Naive thymus-derived CD4-positive, alpha-beta T cell (primary cell): ENCODE data around the gene ANKRD36. TPM values are rescaled to one million over a fixed set of nuclear protein-coding genes. Genes with fewer than 3 reads are reported as not detected.
"Not testable (repeated sequence)": the region's sequence is repeated elsewhere in the genome, so short reads cannot be mapped to it uniquely, and the experiment has no call there.

Experiments
- ATAC-seq: fragments of 150-1000 bp; cut with Tn5 transposase; 2 replicates; pipeline ENCODE4 v1.10.0; 2021; ENCODE audit warnings: mild to moderate bottlenecking, moderate library complexity
- CTCF ChIA-PET: fragments of 350-600 bp; sonication (Branson Sonifier 250); formaldehyde crosslinking; loops from one replicate; lab custom pipeline; 2021; ENCODE audit warnings: antibody characterized with exemption; lab: Charles Lee
- POLR2A ChIA-PET: fragments of 350-600 bp; sonication (Branson Sonifier 250); formaldehyde crosslinking; loops from one replicate; lab custom pipeline; 2021; ENCODE audit warnings: antibody characterized with exemption, inconsistent platforms; lab: Charles Lee
- DNase-seq, 9 donors: peaks; one replicate each; pipeline versions ENCODE4 v3.0.0 to v3.0.0-alpha.2; 2020 to 2022; ENCODE audit warnings: mixed read lengths in 1 of 9
- H3K27ac ChIP-seq: one replicate; pipeline ENCODE4 v1.7.0; 2013; ENCODE audit warnings: mild to moderate bottlenecking, low read depth, low read length, moderate library complexity
- H3K27me3 ChIP-seq, 2 donors: one replicate each; pipeline ENCODE4 v1.7.0; 2013; ENCODE audit warnings: low read length in 2 of 2, mild to moderate bottlenecking in 2 of 2, moderate library complexity in 2 of 2; ENCODE audit not compliant: control insufficient read depth in 2 of 2, insufficient read depth in 2 of 2
- H3K36me3 ChIP-seq, 3 experiments: 1 replicate in 2 of 3; 2 replicates in 1 of 3; pipeline ENCODE4 v1.7.0; 2013; ENCODE audit warnings: low read length in 3 of 3, mild to moderate bottlenecking in 3 of 3, moderate library complexity in 1 of 3; ENCODE audit not compliant: insufficient read depth in 3 of 3, control insufficient read depth in 2 of 3
- H3K4me1 ChIP-seq, 2 donors: one replicate each; pipeline ENCODE4 v1.7.0; 2013; ENCODE audit warnings: low read length in 2 of 2, mild to moderate bottlenecking in 2 of 2, moderate library complexity in 1 of 2; ENCODE audit not compliant: control insufficient read depth in 2 of 2, insufficient read depth in 2 of 2
- H3K4me3 ChIP-seq: 2 replicates; pipeline ENCODE4 v1.7.0; 2013; ENCODE audit warnings: mild to moderate bottlenecking, low read length
- H3K9me3 ChIP-seq, 3 experiments: 1 replicate in 2 of 3; 2 replicates in 1 of 3; pipeline ENCODE4 v1.7.0; 2013; ENCODE audit warnings: low read length in 3 of 3; ENCODE audit not compliant: control insufficient read depth in 2 of 3
- H3K27ac Mint-ChIP-seq, 9 donors: one replicate each; pipeline ENCODE4 v1.8.0; 2020 to 2022; ENCODE audit warnings: mixed read lengths in 9 of 9, mild to moderate bottlenecking in 8 of 9, moderate library complexity in 5 of 9, inconsistent platforms in 2 of 9
- H3K27me3 Mint-ChIP-seq, 5 donors: one replicate each; pipeline ENCODE4 v1.8.0; 2021 to 2022; ENCODE audit warnings: mixed read lengths in 5 of 5, mild to moderate bottlenecking in 1 of 5
- H3K36me3 Mint-ChIP-seq, 5 donors: one replicate each; pipeline ENCODE4 v1.8.0; 2020 to 2022; ENCODE audit warnings: mixed read lengths in 5 of 5, mild to moderate bottlenecking in 3 of 5, inconsistent platforms in 1 of 5
- H3K4me1 Mint-ChIP-seq, 7 donors: one replicate each; pipeline ENCODE4 v1.8.0; 2020 to 2022; ENCODE audit warnings: mixed read lengths in 7 of 7, mild to moderate bottlenecking in 3 of 7, inconsistent platforms in 1 of 7
- H3K4me3 Mint-ChIP-seq, 10 donors: one replicate each; pipeline ENCODE4 v1.8.0; 2020 to 2022; ENCODE audit warnings: mild to moderate bottlenecking in 10 of 10, mixed read lengths in 10 of 10, moderate library complexity in 6 of 10, inconsistent platforms in 2 of 10
- H3K9me3 Mint-ChIP-seq, 11 donors: one replicate each; pipeline ENCODE4 v1.8.0; 2020 to 2022; ENCODE audit warnings: mixed read lengths in 11 of 11, mild to moderate bottlenecking in 4 of 11, inconsistent platforms in 1 of 11, moderate library complexity in 1 of 11
- intact Hi-C, 2 donors: fragments of 100-400 bp; cut with micrococcal nuclease; formaldehyde crosslinking; loops; one replicate each; pipeline ENCODE4 v1.15.1; 2023
- polyA plus RNA-seq, 2 donors: library from polyadenylated mRNA; unstranded; fragments of 300-500 nt; fragmentation: Illumina TruSeq; gene quantifications; one replicate each; pipeline ENCODE4 v1.2.3, GENCODE V29; 2021
- total RNA-seq, 6 experiments: library from RNA in 5 of 6; stranded (reverse) in 5 of 6; gene quantifications; 1 replicate in 5 of 6; 2 replicates in 1 of 6; pipeline ENCODE4 v1.2.3 and lab custom pipeline; 2021 to 2026

Gene ANKRD36
- total and polyA plus RNA-seq, 7 experiments from 2014 or later, result 6.9 to 76.3 (median 57.3) TPM

DNA sequence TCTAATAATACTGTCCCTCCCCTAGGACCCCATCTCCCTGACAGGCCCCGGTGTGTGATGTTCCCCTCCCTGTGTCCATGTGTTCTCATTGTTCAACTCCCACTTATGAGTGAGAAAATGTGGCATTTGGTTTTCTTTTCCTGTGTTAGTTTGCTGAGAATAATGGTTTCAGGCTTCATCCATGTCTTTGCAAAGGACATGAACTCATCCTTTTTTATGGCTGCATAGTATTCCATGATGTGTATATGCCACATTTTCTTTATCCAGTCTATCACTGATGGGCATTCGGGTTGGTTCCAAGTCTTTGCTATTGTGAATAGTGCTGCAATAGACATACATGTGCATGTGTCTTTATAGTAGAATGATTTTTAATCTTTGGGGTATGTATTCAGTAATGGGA is 55.6 kb downstream of the ANKRD36 start:
- H3K27ac Mint-ChIP-seq, H3K36me3 ChIP-seq, H3K4me1 ChIP-seq, H3K9me3 ChIP-seq, H3K4me3 Mint-ChIP-seq, H3K27me3 Mint-ChIP-seq, H3K27ac ChIP-seq, H3K4me1 Mint-ChIP-seq, CTCF ChIA-PET, ATAC-seq, H3K27me3 ChIP-seq, POLR2A ChIA-PET, intact Hi-C loops, DNase-seq, H3K4me3 ChIP-seq: not testable (repeated sequence)
- peaks cover 5 to 21% (median 8%) of the 10 kb centered on the region in 11 donors for H3K9me3 Mint-ChIP-seq
- peaks cover 19 to 54% (median 47%) of the 10 kb centered on the region in 5 donors for H3K36me3 Mint-ChIP-seq

DNA sequence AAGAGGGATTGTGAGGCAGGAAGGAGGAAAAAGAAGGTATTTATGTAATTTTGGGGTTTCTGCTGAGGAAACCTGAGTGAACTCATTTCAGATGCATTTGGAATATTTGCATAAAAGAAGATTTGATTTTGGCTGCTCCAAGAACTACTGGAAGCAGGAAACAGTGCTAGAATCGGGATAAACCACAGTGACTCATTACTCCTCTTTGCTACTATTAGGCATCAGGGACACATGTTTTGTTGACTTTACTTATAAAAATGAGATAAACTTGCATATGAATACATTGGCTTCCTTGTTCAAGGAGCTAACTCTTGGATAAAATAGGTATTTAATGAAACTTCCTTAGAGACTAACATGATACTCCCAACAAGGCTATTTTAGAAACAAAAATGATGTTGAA is 67.4 kb downstream of the ANKRD36 start:
- H3K4me1 Mint-ChIP-seq, H3K9me3 Mint-ChIP-seq, H3K36me3 ChIP-seq, H3K4me3 Mint-ChIP-seq, H3K9me3 ChIP-seq, ATAC-seq, H3K27ac ChIP-seq, H3K27me3 ChIP-seq, CTCF ChIA-PET, H3K27me3 Mint-ChIP-seq, DNase-seq, POLR2A ChIA-PET, H3K4me3 ChIP-seq, intact Hi-C loops, H3K4me1 ChIP-seq: not testable (repeated sequence)
- peaks cover 4 to 31% (median 8%) of the 10 kb centered on the region in 5 donors for H3K36me3 Mint-ChIP-seq
- peak overlapping the region in 1 of 9 donors; percentile 34 for H3K27ac Mint-ChIP-seq

DNA sequence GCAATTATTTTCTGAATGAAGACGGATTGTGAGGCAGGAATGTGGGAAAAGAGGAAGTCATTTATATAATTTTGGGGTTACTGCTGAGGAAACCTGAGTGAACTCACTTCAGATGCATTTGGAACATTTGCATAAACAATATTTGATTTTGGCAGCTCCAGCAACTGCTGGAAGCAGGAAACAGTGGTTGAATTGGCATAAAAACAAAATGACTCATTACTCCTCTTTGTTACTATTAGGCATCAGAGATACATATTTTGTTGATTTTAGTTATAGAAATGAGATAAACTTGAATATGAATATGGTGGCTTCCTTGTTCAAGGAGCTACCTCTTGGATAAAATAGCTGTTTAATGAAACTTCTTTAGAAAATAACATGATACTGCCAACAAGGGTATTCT is 82.4 kb downstream of the ANKRD36 start:
- H3K9me3 ChIP-seq, H3K4me3 Mint-ChIP-seq, H3K9me3 Mint-ChIP-seq, H3K27me3 ChIP-seq, POLR2A ChIA-PET, H3K27ac ChIP-seq, intact Hi-C loops, DNase-seq, H3K27me3 Mint-ChIP-seq, H3K4me1 ChIP-seq, CTCF ChIA-PET, H3K27ac Mint-ChIP-seq, ATAC-seq, H3K4me3 ChIP-seq: not testable (repeated sequence)
- H3K36me3 ChIP-seq, result peaks cover 0 to 37% (median 11%) of the 10 kb centered on the region in 3 experiments
- Mint-ChIP-seq H3K36me3 (peaks cover 22 to 56% (median 41%) of the 10 kb centered on the region in 5 donors), H3K4me1 (peaks cover 0 to 12% (median 0%) of the 10 kb centered on the region in 7 donors)

DNA sequence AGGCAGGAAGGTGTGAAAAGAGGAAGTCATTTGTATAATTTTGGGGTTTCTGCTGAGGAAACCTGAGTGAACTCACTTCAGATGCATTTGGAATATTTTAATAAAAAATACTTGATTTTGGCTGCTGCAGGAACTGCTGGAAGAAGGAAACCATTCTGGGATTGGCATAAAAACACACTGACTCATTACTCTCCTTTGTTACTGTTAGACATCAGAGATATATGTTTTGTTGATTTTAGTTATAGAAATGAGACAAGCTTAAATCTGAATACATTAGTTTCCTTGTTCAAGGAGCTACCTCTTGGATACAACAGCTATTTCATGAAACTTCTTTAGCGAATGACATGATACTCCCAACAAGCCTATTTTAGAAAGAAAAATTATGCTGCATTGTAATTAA is 84.3 kb downstream of the ANKRD36 start:
- peaks cover 0 to 12% (median 0%) of the 10 kb centered on the region in 7 donors for H3K4me1 Mint-ChIP-seq
- CTCF ChIA-PET, H3K27ac Mint-ChIP-seq, H3K27me3 Mint-ChIP-seq, H3K27ac ChIP-seq, intact Hi-C loops, H3K4me3 ChIP-seq, DNase-seq, H3K4me3 Mint-ChIP-seq, H3K9me3 ChIP-seq, H3K27me3 ChIP-seq, ATAC-seq, H3K4me1 ChIP-seq, POLR2A ChIA-PET, H3K9me3 Mint-ChIP-seq: not testable (repeated sequence)
- H3K36me3 ChIP-seq, result peaks cover 0 to 42% (median 11%) of the 10 kb centered on the region in 3 experiments
- H3K36me3 Mint-ChIP-seq, result peaks cover 18 to 46% (median 36%) of the 10 kb centered on the region in 5 donors

DNA sequence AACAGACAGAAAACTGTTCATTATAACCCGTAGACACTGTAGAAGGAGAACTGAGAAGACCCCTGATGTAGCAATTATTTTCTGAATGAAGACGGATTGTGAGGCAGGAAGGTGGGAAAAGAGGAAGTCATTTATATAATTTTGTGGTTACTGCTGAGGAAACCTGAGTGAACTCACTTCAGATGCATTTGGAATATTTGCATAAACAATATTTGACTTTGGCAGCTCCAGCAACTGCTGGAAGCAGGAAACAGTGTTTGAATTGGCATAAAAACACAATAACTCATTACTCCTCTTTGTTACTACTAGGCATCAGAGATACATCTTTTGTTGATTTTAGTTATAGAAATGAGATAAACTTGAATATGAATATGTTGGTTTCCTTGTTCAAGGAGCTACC is 87.9 kb downstream of the ANKRD36 start:
- POLR2A ChIA-PET, result not testable (repeated sequence)

DNA sequence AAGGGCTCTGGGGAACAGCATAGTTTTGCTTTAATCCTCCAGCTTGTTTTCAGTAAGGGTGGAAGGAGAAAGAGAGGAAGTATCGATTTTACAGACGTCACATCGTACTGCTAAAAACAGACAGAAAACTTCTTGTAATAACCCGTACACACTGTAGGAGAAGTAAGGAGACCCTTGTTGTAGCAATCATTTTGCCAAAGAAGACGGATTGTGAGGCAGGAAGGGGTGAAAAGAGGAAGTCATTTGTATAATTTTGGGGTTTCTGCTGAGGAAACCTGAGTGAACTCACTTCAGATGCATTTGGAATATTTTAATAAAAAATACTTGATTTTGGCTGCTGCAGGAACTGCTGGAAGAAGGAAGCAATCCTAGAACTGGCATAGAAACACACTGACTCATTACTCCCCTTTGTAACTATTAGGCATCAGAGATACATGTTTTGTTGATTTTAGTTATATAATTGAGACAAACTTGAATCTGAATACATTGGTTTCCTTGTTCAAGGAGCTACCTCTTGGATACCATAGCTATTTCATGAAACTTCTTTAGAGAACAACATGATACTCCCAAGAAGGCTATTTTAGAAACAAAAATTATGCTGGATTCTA is 89.8 kb downstream of the ANKRD36 start:
- H3K4me1 ChIP-seq, H3K27ac ChIP-seq, H3K4me1 Mint-ChIP-seq, DNase-seq, H3K4me3 ChIP-seq, H3K27me3 Mint-ChIP-seq, H3K27me3 ChIP-seq, H3K9me3 Mint-ChIP-seq, H3K9me3 ChIP-seq, CTCF ChIA-PET, ATAC-seq, H3K27ac Mint-ChIP-seq, POLR2A ChIA-PET, H3K4me3 Mint-ChIP-seq, intact Hi-C loops: not testable (repeated sequence)
- H3K36me3 Mint-ChIP-seq, result peaks cover 0 to 22% (median 14%) of the 10 kb centered on the region in 5 donors
- peaks cover 0 to 27% (median 3%) of the 10 kb centered on the region in 3 experiments for H3K36me3 ChIP-seq

More for the DNA sequence above, 87.9 kb downstream of the ANKRD36 start:
- H3K4me1 Mint-ChIP-seq, H3K9me3 Mint-ChIP-seq, intact Hi-C loops, H3K4me3 Mint-ChIP-seq, DNase-seq, CTCF ChIA-PET, ATAC-seq, H3K9me3 ChIP-seq, H3K27ac ChIP-seq, H3K4me3 ChIP-seq, H3K27ac Mint-ChIP-seq, H3K4me1 ChIP-seq, H3K27me3 Mint-ChIP-seq, H3K27me3 ChIP-seq: not testable (repeated sequence)
- H3K36me3 Mint-ChIP-seq, result peaks cover 4 to 24% (median 18%) of the 10 kb centered on the region in 5 donors
- peaks cover 0 to 42% (median 6%) of the 10 kb centered on the region in 3 experiments for H3K36me3 ChIP-seq

DNA sequence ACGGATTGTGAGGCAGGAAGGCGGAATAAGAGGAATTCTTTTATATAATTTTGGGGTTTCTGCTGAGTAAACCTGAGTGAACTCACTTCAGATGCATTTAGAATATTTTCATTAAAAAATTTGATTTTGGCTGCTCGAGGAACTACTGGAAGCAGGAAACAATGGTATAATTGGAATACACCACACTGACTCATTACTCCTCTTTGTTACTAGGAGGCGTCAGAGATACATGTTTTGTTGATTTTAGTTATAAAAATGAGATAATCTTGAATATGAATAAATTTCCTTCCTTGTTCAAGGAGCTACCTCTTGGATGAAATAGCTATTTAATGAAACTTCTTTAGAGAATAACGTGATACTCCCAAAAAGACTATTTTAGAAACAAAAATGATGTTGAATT is 97.4 kb downstream of the ANKRD36 start:
- no peak overlapping the region for H3K27ac ChIP-seq
- H3K27me3 ChIP-seq, result no peaks in the 10 kb centered on the region
- intact Hi-C loops, result no loop called here
- H3K4me1 ChIP-seq, result no peaks in the 10 kb centered on the region
- DNase-seq (no peak), ATAC-seq (no peak)
- peak overlapping the region in 1 of 9 donors; percentile 48 for H3K27ac Mint-ChIP-seq
- ChIA-PET CTCF (no interaction called here), POLR2A (interaction anchor here (0.7 kb wide), 1 partner anchor 520 kb away, joined by 3 read pairs; no protein-coding TSS in a partner anchor)
- no peak overlapping the region for H3K4me3 ChIP-seq
- H3K9me3 Mint-ChIP-seq, result no peaks in the 10 kb centered on the region
- H3K9me3 ChIP-seq, result no peaks in the 10 kb centered on the region
- no peaks in the 10 kb centered on the region for H3K4me1 Mint-ChIP-seq
- H3K27me3 Mint-ChIP-seq, result no peaks in the 10 kb centered on the region
- H3K4me3 Mint-ChIP-seq, result no peak overlapping the region
- peaks cover 0 to 11% (median 4%) of the 10 kb centered on the region in 3 experiments for H3K36me3 ChIP-seq
- peaks cover 9 to 44% (median 27%) of the 10 kb centered on the region in 5 donors for H3K36me3 Mint-ChIP-seq
